Suprapubic skin (tissue), 3 donors: ENCODE results near the gene GCNA.

Source experiments
- POLR2A ChIP-seq, 2 donors: fragments of 450-650 bp; IDR thresholded peaks; one replicate each; pipeline ENCODE4 v1.6.1; 2017; ENCODE audit warnings: antibody characterized with exemption in 2 of 2, mild to moderate bottlenecking in 2 of 2, moderate library complexity in 2 of 2
- TF ChIP-seq, protein P1 (sequence below), 2 donors: fragments of 200-600 bp in 1 of 2; fragments of 450-650 bp in 1 of 2; sonication (generic) in 1 of 2; IDR thresholded peaks; one replicate each; pipeline ENCODE4 v1.5.1; 2016 to 2019; ENCODE audit warnings: antibody characterized with exemption in 2 of 2, mild to moderate bottlenecking in 1 of 2, moderate library complexity in 1 of 2

DNA sequence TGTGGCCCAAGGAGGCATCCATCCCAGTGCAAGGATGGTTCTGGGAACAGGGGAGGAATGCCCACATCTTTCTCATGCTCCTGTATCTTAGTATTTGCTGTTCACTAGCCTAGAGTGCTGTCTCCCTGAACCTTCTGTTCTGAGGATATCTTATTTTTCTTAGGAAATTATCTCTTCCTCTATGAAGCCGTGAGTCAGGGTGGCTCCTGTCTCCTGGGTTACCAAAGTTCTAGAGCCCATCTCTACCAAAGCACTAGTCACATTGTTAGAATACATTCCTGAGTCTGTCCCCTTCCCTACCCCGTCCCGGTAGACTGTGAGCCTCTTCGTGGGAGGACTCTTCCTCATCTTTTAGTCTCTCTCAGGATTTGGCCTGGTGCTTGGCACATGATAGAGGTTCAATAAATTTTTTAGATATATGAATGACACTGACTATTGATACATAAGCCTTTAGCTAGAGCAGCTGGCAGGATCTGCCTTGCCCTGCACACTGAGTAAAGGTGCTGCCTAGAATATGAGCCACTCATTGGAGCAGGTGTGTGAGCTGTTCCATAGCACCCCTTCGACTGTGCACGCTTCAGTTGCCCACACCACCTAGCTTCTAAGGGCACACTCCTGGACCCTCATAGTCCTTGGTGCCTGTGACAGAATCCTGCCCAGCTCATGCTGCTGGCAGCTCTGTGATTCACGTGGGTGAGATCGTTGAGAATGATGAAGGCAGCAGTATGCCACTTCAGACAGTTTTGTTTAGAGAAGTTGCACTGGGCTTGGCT lies 26.7 kb downstream of the GCNA start:
- TF ChIP-seq, protein P1, sequence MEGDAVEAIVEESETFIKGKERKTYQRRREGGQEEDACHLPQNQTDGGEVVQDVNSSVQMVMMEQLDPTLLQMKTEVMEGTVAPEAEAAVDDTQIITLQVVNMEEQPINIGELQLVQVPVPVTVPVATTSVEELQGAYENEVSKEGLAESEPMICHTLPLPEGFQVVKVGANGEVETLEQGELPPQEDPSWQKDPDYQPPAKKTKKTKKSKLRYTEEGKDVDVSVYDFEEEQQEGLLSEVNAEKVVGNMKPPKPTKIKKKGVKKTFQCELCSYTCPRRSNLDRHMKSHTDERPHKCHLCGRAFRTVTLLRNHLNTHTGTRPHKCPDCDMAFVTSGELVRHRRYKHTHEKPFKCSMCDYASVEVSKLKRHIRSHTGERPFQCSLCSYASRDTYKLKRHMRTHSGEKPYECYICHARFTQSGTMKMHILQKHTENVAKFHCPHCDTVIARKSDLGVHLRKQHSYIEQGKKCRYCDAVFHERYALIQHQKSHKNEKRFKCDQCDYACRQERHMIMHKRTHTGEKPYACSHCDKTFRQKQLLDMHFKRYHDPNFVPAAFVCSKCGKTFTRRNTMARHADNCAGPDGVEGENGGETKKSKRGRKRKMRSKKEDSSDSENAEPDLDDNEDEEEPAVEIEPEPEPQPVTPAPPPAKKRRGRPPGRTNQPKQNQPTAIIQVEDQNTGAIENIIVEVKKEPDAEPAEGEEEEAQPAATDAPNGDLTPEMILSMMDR (IDR thresholded peaks at IDR 0.05): no peak
- TF ChIP-seq POLR2A (IDR thresholded peaks at IDR 0.05): no peak
